ENCODE results near the gene TMEM179B.
"Not testable (repeated sequence)": the region's sequence is repeated elsewhere in the genome, so short reads cannot be mapped to it uniquely, and the experiment has no call there.

DNA sequence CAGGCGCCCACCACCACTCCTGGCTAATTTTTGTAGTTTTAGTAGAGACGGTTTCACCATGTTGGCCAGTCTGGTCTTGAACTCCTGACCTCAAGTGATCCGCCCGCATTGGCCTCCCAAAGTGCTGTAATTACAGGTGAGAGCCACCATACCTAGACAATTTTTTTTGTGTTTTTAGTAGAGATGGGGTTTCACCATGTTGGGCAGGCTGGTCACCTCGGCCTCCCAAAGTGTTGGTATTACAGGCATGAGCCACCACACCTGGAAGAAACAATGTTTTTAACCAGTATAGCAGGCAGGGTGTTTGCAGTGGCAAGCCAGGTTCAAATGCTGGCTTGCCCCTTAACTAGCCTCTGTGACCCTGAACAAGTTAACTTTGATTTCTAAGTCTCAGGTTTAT, 37.3 kb upstream of the TMEM179B start:
- not testable (repeated sequence) for TF ChIP-seq POLR2A, CTCF (IDR thresholded peaks at IDR 0.05)

Measured in transverse colon (tissue), 3 donors.